Activated CD8-positive, alpha-beta memory T cell treated with anti-CD3 and anti-CD28 coated beads, Interleukin-2, amount 50 U/mL, for 48 hours (primary cell): ENCODE data around the gene INTS11.
A peak's percentile ranks its signal among the peaks of the same experiment; 100 is the strongest.

Source experiments
- DNase-seq: peaks from one replicate; pipeline ENCODE4 v3.0.0-alpha.2; 2020

The INTS11 gene

GRCh38 chr1:1284221-1285101, 40.0 kb downstream of the INTS11 start:
- no peak for DNase-seq

- DNase-seq = no peak
Observed at GRCh38 chr1:1283821-1284220, 40.6 kb downstream of the INTS11 start.

GRCh38 chr1:1282998-1283397, 41.5 kb downstream of the INTS11 start:
- no peak for DNase-seq

- no peak for DNase-seq
Observed at GRCh38 chr1:1281533-1282321, 42.7 kb downstream of the INTS11 start.

- DNase-seq = no peak
Observed at GRCh38 chr1:1280782-1281481, 43.5 kb downstream of the INTS11 start.

GRCh38 chr1:1279028-1279427, 45.4 kb downstream of the INTS11 start:
- no peak for DNase-seq

GRCh38 chr1:1278620-1279019, 45.8 kb downstream of the INTS11 start:
- DNase-seq = no peak

GRCh38 chr1:1275836-1276235, 48.6 kb downstream of the INTS11 start:
- no peak for DNase-seq

- DNase-seq = no peak
Observed at GRCh38 chr1:1274931-1275431, 49.5 kb downstream of the INTS11 start.

- DNase-seq = no peak
Observed at GRCh38 chr1:1274299-1274930, 50.0 kb downstream of the INTS11 start.

- DNase-seq = peak; percentile 97
Observed at GRCh38 chr1:1273512-1274298, 50.8 kb downstream of the INTS11 start, which contains the start of gene UBE2J2. Gene UBE2J2, minus strand, starts transcription at chr1:1273854. Its CDS starts 5,862 bp downstream, at chr1:1267992.

- DNase-seq = no peak
Observed at GRCh38 chr1:1273209-1273511, 51.3 kb downstream of the INTS11 start.

- no peak for DNase-seq
Observed at GRCh38 chr1:1272341-1273208, 51.9 kb downstream of the INTS11 start.

GRCh38 chr1:1270813-1271212, 53.6 kb downstream of the INTS11 start:
- no peak for DNase-seq

- DNase-seq = no peak
Observed at GRCh38 chr1:1268284-1268682, 56.2 kb downstream of the INTS11 start.

- DNase-seq = no peak
Observed at GRCh38 chr1:1267488-1268283, 56.8 kb downstream of the INTS11 start.

GRCh38 chr1:1264868-1265272, 59.6 kb downstream of the INTS11 start:
- DNase-seq = no peak

GRCh38 chr1:1264026-1264425, 60.4 kb downstream of the INTS11 start:
- no peak for DNase-seq

- DNase-seq = no peak
Observed at GRCh38 chr1:1262758-1263157, 61.7 kb downstream of the INTS11 start.

- no peak for DNase-seq
Observed at GRCh38 chr1:1262071-1262470, 62.4 kb downstream of the INTS11 start.
